HG03039 (cell line): ENCODE results near the gene CCNB1.
"Not testable (repeated sequence)": the region's sequence is repeated elsewhere in the genome, so short reads cannot be mapped to it uniquely, and the experiment has no call there.

Experiments used
- ATAC-seq: cut with Tn5 transposase; IDR thresholded peaks from one replicate; pipeline ENCODE4 v1.9.1; 2021; ENCODE audit warnings: mild to moderate bottlenecking, moderate library complexity; ENCODE audit not compliant: unreplicated experiment

Gene CCNB1

DNA sequence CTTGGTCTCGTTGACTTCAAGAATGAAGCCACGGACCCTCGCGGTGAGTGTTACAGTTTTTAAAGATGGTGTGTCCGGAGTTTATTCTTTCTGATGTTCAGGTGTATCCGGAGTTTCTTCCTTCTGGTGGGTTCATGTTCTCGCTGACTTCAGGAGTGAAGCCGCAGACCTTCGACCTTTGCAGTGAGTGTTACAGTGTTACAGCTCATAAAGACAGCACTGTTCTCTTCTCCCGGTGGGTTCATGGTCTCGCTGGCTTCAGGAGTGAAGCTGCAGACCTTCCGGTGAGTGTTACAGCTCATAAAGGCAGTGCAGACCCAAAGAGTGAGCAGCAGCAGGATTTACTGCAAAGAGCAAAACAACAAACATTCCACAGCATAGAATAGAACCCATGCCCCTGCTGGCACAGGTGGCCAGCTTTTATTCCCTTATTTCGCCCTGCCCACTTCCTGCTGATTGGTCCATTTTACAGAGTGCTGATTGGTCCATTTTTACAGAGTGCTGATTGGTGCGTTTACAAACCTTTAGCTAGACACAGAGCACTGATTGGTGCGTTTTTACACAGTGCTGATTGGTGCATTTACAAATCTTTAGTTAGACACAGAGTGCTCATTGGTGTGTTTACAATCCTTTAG lies 14.8 kb downstream of the CCNB1 start:
- ATAC-seq, result not testable (repeated sequence)

GRCh38 chr5:69184621-69185020 lies 17.7 kb downstream of the CCNB1 start:
- no peak for ATAC-seq

GRCh38 chr5:69187342-69187741 lies 20.4 kb downstream of the CCNB1 start:
- no peak for ATAC-seq

DNA sequence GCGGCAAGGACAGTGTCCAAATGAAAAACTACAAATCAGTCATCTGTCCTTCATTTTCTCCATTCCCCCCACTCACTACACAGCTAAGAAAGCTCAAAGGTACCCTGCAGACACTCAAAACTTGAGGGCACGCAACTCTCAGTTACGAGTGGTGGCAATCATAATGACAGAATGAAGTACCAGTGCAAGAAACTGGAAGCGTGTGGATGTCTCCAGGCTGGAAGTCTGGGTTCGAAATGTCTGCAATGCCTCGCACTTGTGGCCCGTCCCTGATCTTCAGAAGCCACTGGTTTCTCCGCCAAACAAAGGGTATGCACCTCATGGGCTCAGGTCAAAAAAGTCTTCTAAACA lies 21.8 kb downstream of the CCNB1 start:
- ATAC-seq, result no peak

GRCh38 chr5:69189162-69190086 lies 22.5 kb downstream of the CCNB1 start, which contains the start of gene CENPH:
Gene CENPH, plus strand, starts transcription at chr5:69189583. Its CDS starts 52 bp downstream, at chr5:69189635.
- peak; percentile 95 for ATAC-seq

DNA sequence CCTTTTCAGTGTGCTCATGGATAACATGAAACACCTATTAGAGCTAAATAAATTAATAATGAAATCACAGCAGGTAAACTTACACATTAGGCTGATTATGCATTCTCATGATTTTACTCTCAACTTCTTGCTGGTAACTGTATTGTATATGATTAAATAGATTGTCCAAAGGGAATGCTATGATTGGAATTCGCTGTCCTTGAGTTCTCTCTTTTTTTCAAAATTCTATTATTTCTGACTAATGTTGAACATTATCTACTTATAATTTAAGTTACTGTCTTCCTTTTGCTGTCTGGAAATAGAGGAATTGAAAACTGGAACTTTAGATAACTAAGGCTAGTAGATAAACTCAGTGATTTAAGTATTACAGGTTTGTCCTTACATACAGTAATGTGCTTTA lies 35.5 kb downstream of the CCNB1 start:
- ATAC-seq, result no peak

DNA sequence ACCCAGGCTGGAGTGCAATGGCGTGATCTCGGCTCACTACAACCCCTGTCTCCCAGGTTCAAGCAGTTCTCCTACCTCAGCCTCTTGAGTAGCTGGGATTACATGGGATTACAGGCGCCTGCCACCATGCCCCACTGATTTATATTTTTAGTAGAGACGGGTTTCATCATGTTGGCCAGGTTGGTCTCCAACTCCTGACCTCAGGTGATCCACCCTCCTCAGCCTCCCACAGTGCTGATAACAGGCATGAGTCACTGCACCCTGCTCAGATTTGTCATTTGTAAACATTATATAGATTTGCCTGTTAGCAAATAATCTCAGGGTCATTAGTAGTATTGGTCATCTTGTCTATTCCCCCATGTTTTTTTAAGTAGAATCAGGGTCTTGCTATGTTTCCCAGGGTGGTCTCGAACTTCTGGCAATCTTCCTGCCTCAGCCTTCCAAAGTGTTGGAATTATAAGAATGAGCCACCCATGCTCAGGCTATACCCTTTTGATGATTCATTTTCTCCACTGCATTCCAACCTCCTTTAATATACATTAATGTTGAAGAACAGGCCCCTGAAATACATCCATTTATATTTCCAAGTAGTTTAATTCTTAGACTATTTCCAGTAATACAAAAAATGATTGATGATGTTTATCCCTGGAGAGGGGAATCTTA lies 39.7 kb downstream of the CCNB1 start:
- no peak for ATAC-seq

DNA sequence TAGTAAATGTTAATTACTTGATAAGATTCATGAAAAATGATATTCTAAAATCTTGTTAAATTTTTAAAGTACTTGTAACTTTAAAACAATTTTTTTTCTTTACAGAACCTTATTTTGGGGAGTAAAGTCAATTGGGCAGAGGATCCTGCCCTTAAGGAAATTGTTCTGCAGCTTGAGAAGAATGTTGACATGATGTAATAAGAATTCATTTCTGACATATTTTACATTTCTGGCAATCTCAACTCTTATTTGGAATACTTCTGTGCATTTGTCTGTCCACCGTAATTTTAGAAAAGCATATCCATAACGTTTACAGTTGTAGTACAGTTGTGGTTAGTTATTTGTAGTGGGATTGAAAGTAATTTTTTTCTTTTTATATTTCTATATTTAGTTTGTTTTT lies 42.7 kb downstream of the CCNB1 start:
- ATAC-seq, result no peak

DNA sequence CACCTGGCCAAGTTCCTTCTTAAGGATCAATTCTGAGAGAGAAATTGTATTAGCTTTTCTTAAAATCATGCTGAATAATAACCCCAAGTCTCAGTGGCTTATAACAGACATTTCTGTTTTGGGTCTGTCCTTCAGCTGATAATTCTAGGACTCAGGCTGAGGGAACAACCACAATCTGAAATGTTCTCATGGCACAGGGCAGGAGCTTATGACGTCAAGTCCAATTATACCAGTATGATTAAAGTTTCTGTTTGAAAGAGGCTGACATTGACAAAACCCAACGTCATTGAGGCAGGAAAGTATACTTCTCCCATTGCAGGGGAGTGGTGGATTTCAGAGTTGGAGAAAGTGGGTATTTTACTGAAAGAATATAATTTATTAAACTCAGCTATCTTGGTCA lies 44.2 kb downstream of the CCNB1 start:
- no peak for ATAC-seq

GRCh38 chr5:69212022-69212421 lies 45.1 kb downstream of the CCNB1 start:
- ATAC-seq, result no peak

GRCh38 chr5:69213513-69214215 lies 46.7 kb downstream of the CCNB1 start:
- ATAC-seq, result no peak

- no peak for ATAC-seq
Observed at GRCh38 chr5:69217151-69217511, 50.2 kb downstream of the CCNB1 start.

DNA sequence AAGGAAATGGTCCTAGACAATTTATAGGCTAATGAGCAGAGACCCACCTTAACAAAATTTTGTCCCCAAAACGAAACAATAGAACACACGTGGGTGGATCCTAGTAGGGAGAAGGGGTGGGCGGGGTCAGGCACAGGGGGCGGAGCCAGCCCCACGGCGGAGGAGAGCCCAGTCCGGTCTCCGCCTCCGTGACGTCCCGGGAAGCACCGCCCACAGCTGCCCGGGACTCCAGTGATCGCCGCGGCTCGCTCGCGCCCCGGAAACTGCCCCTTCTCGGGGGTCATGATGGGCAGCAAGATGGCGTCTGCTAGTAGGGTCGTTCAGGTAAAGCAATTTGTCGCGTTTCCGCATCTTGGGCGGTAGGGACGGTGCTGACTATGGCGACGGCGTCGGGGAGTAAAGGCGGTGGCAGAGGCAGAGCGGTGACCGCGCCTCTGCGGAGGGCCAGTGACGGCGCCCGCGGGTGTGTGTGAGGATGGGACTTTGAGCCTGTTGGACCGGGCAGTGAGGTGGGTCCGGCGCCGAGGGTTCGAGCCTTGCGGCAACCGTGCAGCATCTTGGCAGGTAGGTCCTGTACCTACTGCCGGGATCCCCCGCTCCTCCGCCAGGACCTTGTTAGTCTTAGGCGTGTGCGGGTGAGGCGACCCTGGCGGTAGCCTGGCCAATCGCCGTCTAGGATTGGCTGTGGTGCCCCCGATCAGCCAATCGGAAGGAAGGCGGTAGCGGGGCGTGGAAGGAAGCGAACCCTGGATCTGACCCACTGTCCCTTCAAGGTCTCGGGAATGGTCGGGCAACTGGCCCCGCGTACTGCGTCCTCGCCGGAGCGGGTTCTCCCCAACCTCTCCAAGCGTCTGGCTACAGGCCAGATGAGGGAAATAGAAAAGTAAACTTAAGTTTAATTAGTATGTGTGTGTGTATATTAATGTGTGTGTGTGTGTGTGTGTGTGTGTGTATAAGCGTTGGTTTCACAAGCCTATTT lies 50.9 kb downstream of the CCNB1 start:
- ATAC-seq, result peak; percentile 88

GRCh38 chr5:69219939-69220338 lies 53.0 kb downstream of the CCNB1 start:
- no peak for ATAC-seq

GRCh38 chr5:69220371-69220770 lies 53.4 kb downstream of the CCNB1 start:
- ATAC-seq, result not testable (repeated sequence)

DNA sequence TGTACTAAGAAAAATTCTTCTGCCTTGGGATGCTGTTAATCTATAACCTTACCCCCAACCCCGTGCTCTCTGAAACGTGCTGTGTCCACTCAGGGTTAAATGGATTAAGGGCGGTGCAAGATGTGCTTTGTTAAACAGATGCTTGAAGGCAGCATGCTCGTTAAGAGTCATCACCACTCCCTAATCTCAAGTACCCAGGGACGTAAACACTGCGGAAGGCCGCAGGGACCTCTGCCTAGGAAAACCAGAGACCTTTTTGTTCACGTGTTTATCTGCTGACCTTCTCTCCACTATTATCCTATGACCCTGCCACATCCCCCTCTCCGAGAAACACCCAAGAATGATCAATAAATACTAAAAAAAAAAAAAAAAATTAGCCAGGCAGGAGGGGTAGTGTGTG lies 53.9 kb downstream of the CCNB1 start:
- not testable (repeated sequence) for ATAC-seq

GRCh38 chr5:69224520-69224919 lies 57.6 kb downstream of the CCNB1 start:
- no peak for ATAC-seq

DNA sequence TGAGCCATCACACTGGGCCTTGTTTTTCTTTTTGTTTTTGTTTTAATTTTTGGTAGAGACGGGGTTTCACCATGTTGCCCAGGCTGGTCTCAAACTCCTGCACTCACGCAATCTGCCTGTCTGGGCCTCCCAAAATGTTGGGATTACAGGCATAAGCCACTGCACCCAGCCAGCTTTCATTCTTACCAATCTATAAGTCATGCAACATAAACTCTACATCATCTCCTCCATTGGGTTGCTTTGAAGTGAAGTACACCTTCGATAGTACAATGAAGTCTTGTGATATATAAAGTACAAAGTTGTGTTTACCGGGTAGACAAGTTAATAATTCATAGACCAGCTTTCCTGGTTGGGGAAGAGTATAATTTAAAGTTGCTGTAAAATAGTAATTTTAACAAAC lies 58.9 kb downstream of the CCNB1 start:
- ATAC-seq, result no peak
